K562 (cell line): ENCODE data around the gene UCN. TPM values are rescaled to one million over a fixed set of nuclear protein-coding genes. Genes with fewer than 3 reads are reported as not detected.

Source experiments
- KLF13 ChIP-seq: fragments of 450-650 bp; IDR thresholded peaks from 2 replicates; pipeline ENCODE4 v1.6.1; 2016; ENCODE audit warnings: missing genetic modification characterization, low read depth, mild to moderate bottlenecking, missing compliant biosample characterization, moderate library complexity, borderline replicate concordance
- NFE2 ChIP-seq: IDR thresholded peaks from 2 replicates; pipeline ENCODE4 v1.6.1; 2014; ENCODE audit warnings: antibody characterized with exemption, low read depth
- PPARD ChIP-seq: fragments of 250-450 bp; sonication (Bioruptor Pico); IDR thresholded peaks from 2 replicates; pipeline ENCODE4 v1.8.0; 2022; ENCODE audit warnings: inconsistent platforms, mild to moderate bottlenecking, moderate library complexity
- RBM22 ChIP-seq: fragments of 200-400 bp; formaldehyde crosslinking; IDR thresholded peaks from 2 replicates; pipeline ENCODE4 v1.6.1; 2018; ENCODE audit warnings: low read length, low read depth; ENCODE audit not compliant: poor library complexity, severe bottlenecking
- SMARCA4 ChIP-seq: fragments of 450-650 bp; IDR thresholded peaks from 2 replicates; pipeline ENCODE4 v1.6.1; 2016
- SNRNP70 ChIP-seq: fragments of 200-400 bp; formaldehyde crosslinking; optimal IDR thresholded peaks from 2 replicates; pipeline ENCODE3; 2017; ENCODE audit warnings: low read depth, low read length
- TARDBP ChIP-seq: fragments of 450-650 bp; IDR thresholded peaks from 2 replicates; pipeline ENCODE4 v1.6.1; 2016
- TCF7 ChIP-seq: sonication (generic); IDR thresholded peaks from 2 replicates; pipeline ENCODE4 v1.6.1; 2016; ENCODE audit warnings: antibody characterized with exemption, borderline replicate concordance
- ZBTB8A ChIP-seq: fragments of 450-650 bp; IDR thresholded peaks from 2 replicates; pipeline ENCODE4 v1.6.1; 2018; ENCODE audit warnings: mild to moderate bottlenecking, moderate library complexity; ENCODE audit not compliant: partially characterized antibody
- ZNF143 ChIP-seq: sonication (generic); formaldehyde crosslinking; IDR thresholded peaks from 2 replicates; pipeline ENCODE4 v1.9.0; 2022; ENCODE audit warnings: mild to moderate bottlenecking, missing genetic modification reagents
- ZNF274 ChIP-seq: IDR thresholded peaks from 2 replicates; pipeline ENCODE4 v1.6.1; 2011; ENCODE audit warnings: low read depth, mild to moderate bottlenecking, low read length, moderate library complexity, borderline replicate concordance
- ZNF717 ChIP-seq: fragments of 250-450 bp; sonication (Bioruptor Pico); IDR thresholded peaks from 2 replicates; pipeline ENCODE4 v1.5.0; 2021
- polyA plus RNA-seq, 8 experiments: library from polyadenylated mRNA; depleted of rRNA in 4 of 8; stranded (reverse) in 5 of 8; unstranded in 3 of 8; fragments of >200 nt; fragmentation: Nextera tagmentation in 2 of 8; fragmentation: Illumina TruSeq in 1 of 8; extraction: Ambion mirVana in 2 of 8; extraction: Trizol in 1 of 8; gene quantifications; 2 replicates each; pipeline versions ENCODE4 v1.2.1 to v1.2.3, GENCODE V29; 2011 to 2014; ENCODE audit warnings: inconsistent platforms in 1 of 8, missing spikeins in 1 of 8
- total RNA-seq, 7 experiments: library from RNA; depleted of rRNA in 6 of 7; stranded (reverse); fragments of >200 nt in 6 of 7; fragmentation: Illumina TruSeq in 2 of 7; extraction: Trizol in 2 of 7; gene quantifications; 2 replicates each; pipeline versions ENCODE4 v1.2.1 to v1.2.3, GENCODE V29; 2011 to 2021; ENCODE audit warnings: low replicate concordance in 1 of 7
- TF ChIP-seq, protein P1 (sequence below), 2 experiments: IDR thresholded peaks in 1 of 2; conservative IDR thresholded peaks in 1 of 2; 2 replicates each; pipeline ENCODE4 v1.6.1; 2016; ENCODE audit warnings: low read depth in 2 of 2, mild to moderate bottlenecking in 1 of 2, missing compliant biosample characterization in 1 of 2, missing genetic modification characterization in 1 of 2, moderate library complexity in 1 of 2
- TF ChIP-seq, protein P2 (sequence below): sonication (generic); IDR thresholded peaks from 2 replicates; pipeline ENCODE4 v1.6.1; 2016
- TF ChIP-seq, protein P3 (sequence below), 2 experiments: fragments of 450-650 bp in 1 of 2; sonication (generic) in 1 of 2; formaldehyde crosslinking in 1 of 2; IDR thresholded peaks in 1 of 2; conservative IDR thresholded peaks in 1 of 2; 2 replicates each; pipeline versions ENCODE4 v1.6.1 to v1.8.1; 2016 to 2023; ENCODE audit warnings: mild to moderate bottlenecking in 2 of 2, moderate library complexity in 2 of 2, inconsistent platforms in 1 of 2, missing genetic modification reagents in 1 of 2
- TF ChIP-seq, protein P4 (sequence below): sonication (generic); formaldehyde crosslinking; IDR thresholded peaks from 2 replicates; pipeline ENCODE4 v1.8.0; 2023; ENCODE audit warnings: mild to moderate bottlenecking, missing genetic modification reagents
- TF ChIP-seq, protein P5 (sequence below): fragments of 450-650 bp; formaldehyde crosslinking; IDR thresholded peaks from 2 replicates; pipeline ENCODE4 v1.4.0; 2022; ENCODE audit warnings: mild to moderate bottlenecking, moderate library complexity

UCN gene
- total and polyA plus RNA-seq, 9 of the 15 experiments (the other 6 are each of a cell fraction or from before 2014, with no cell fraction given): 0.10 to 2.7 (median 0.43) TPM

DNA sequence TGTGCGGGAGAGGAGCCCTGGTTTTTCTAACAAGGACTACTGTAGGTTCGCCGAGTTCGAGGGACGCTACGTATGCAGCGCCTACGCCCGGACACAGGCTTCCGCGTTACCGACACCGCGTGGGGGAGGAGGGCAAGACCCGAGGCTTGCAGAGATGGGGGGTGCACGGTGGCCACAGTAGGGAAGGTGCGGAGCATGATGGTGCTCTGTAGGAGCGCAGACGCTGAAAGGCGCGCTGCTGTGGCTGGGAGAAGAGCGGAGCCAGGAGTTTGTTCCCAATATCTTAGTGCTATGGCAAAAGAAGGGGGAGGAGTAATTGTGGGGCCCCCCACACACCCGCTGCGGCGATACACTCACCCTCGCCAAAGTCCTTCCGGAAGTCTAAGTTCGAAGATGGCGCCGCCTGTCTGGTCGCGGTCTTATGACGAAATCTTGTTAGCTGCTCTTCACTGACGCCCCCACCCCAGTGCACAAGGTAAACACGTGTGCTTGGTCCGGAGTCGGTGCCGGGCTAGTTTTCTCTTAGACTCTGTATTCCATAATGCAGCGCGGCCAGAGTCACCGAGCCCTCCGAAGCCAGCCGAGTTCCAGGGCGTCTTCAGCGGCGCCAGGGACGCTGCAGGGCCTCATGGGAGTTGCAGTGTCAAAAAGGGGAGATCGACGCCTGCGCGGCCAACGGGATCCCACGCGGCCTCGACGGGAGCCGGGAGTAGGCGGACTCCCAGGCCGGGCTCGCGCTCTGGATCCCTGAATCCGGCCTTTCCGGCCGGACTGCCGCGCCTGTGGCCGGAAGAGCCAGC, 48.3 kb upstream of the UCN start, which contains the start of gene GTF3C2 (continued):
- TF ChIP-seq, protein P1, sequence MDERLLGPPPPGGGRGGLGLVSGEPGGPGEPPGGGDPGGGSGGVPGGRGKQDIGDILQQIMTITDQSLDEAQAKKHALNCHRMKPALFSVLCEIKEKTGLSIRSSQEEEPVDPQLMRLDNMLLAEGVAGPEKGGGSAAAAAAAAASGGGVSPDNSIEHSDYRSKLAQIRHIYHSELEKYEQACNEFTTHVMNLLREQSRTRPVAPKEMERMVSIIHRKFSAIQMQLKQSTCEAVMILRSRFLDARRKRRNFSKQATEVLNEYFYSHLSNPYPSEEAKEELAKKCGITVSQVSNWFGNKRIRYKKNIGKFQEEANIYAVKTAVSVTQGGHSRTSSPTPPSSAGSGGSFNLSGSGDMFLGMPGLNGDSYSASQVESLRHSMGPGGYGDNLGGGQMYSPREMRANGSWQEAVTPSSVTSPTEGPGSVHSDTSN (CRISPR knock-in tag; IDR thresholded peaks at IDR 0.05; ENCODE audit: low read depth): no peak
- TF ChIP-seq, protein P1 (tag; conservative IDR thresholded peaks at IDR 0.05; ENCODE audit: low read depth): no peak
- TF ChIP-seq, protein P2, sequence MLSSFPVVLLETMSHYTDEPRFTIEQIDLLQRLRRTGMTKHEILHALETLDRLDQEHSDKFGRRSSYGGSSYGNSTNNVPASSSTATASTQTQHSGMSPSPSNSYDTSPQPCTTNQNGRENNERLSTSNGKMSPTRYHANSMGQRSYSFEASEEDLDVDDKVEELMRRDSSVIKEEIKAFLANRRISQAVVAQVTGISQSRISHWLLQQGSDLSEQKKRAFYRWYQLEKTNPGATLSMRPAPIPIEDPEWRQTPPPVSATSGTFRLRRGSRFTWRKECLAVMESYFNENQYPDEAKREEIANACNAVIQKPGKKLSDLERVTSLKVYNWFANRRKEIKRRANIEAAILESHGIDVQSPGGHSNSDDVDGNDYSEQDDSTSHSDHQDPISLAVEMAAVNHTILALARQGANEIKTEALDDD: no peak; the same call in none of the 2 replicates
- TF ChIP-seq, protein P3, sequence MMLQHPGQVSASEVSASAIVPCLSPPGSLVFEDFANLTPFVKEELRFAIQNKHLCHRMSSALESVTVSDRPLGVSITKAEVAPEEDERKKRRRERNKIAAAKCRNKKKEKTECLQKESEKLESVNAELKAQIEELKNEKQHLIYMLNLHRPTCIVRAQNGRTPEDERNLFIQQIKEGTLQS (IDR thresholded peaks at IDR 0.05): peak; percentile 86
- TF ChIP-seq, protein P3 (CRISPR knock-in tag; conservative IDR thresholded peaks at IDR 0.05): no peak
- peak; percentile 16; the same call in 1 of the 2 replicates for TF ChIP-seq KLF13 (tag)
- no peak for TF ChIP-seq ZNF274
- no peak for TF ChIP-seq ZNF717 (CRISPR knock-in tag)
- TF ChIP-seq TCF7: 0 out of 2 replicates have a peak, but pooled peaks have one; percentile 24
- TF ChIP-seq, protein P4, sequence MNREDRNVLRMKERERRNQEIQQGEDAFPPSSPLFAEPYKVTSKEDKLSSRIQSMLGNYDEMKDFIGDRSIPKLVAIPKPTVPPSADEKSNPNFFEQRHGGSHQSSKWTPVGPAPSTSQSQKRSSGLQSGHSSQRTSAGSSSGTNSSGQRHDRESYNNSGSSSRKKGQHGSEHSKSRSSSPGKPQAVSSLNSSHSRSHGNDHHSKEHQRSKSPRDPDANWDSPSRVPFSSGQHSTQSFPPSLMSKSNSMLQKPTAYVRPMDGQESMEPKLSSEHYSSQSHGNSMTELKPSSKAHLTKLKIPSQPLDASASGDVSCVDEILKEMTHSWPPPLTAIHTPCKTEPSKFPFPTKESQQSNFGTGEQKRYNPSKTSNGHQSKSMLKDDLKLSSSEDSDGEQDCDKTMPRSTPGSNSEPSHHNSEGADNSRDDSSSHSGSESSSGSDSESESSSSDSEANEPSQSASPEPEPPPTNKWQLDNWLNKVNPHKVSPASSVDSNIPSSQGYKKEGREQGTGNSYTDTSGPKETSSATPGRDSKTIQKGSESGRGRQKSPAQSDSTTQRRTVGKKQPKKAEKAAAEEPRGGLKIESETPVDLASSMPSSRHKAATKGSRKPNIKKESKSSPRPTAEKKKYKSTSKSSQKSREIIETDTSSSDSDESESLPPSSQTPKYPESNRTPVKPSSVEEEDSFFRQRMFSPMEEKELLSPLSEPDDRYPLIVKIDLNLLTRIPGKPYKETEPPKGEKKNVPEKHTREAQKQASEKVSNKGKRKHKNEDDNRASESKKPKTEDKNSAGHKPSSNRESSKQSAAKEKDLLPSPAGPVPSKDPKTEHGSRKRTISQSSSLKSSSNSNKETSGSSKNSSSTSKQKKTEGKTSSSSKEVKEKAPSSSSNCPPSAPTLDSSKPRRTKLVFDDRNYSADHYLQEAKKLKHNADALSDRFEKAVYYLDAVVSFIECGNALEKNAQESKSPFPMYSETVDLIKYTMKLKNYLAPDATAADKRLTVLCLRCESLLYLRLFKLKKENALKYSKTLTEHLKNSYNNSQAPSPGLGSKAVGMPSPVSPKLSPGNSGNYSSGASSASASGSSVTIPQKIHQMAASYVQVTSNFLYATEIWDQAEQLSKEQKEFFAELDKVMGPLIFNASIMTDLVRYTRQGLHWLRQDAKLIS (CRISPR knock-in tag): peak; percentile 82
- TF ChIP-seq ZNF143: peak; percentile 83
- no peak for TF ChIP-seq SNRNP70
- TF ChIP-seq, protein P5, sequence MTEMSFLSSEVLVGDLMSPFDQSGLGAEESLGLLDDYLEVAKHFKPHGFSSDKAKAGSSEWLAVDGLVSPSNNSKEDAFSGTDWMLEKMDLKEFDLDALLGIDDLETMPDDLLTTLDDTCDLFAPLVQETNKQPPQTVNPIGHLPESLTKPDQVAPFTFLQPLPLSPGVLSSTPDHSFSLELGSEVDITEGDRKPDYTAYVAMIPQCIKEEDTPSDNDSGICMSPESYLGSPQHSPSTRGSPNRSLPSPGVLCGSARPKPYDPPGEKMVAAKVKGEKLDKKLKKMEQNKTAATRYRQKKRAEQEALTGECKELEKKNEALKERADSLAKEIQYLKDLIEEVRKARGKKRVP: no peak
- TF ChIP-seq PPARD (CRISPR knock-in tag): no peak
- TF ChIP-seq RBM22: no peak
- TF ChIP-seq SMARCA4: peak; percentile 37; the same call in 1 of the 2 replicates
- TF ChIP-seq TARDBP: no peak; the same call in 1 of the 2 replicates
- no peak for TF ChIP-seq NFE2
- no peak for TF ChIP-seq ZBTB8A
